ENCODE results near the gene DLGAP4. TPM values are rescaled to one million over a fixed set of nuclear protein-coding genes. Genes with fewer than 3 reads are reported as not detected.

DLGAP4 gene
- total RNA-seq, 2 donors from 2014 or later = 23.1 to 60.0 TPM

DNA sequence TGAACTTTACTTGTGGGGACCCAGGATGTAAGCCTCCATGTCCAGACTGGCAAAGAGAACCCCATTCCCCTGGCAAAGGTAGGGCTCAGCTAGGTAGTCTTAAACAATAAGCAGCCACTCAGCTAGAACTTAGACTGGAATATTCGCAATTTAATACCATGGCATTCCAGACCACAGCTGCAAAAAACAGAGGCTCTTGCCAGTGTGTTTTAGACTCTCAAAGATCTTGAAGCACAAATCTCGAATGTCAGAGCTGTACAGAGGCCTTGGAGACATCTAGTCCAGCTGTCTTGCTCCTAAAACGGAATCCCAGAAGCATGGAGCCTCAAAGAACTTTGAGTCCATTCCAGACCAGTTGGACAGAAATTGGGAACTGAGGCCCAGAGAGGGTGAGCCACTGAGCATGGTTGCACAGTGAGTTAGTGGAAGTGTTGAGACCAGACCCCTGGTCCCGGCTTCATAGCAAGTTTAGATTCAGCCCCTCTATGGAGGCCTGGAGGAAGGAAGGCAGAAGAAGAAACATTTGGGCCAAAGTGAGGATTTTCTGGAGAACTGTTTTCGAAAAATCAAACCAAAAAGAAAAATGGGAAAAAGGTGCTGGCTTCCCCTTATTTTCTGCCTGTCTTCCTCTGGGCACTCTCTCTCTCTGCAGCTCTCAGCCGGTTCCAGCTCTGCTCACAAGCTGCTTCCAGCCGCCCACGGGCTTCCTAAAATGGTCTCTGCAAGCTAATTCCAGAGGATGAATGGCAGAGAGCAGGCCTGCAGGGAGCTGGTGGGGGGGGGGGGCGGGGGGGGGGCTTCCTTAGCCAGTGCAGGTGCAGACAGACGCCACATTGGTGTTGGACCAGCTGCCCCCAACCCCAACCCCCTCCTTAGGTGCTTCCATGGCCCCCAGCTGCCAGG, 37.4 kb upstream of the DLGAP4 start:
- ATAC-seq (no peak), DNase-seq (no peak)
- H3K4me3 ChIP-seq = no peak overlapping the region
- no peaks in the 10 kb centered on the region for H3K27me3 ChIP-seq
- no peaks in the 10 kb centered on the region for H3K4me1 ChIP-seq
- TF ChIP-seq POLR2A (IDR thresholded peaks at IDR 0.05) = no peak
- TF ChIP-seq, protein P1, sequence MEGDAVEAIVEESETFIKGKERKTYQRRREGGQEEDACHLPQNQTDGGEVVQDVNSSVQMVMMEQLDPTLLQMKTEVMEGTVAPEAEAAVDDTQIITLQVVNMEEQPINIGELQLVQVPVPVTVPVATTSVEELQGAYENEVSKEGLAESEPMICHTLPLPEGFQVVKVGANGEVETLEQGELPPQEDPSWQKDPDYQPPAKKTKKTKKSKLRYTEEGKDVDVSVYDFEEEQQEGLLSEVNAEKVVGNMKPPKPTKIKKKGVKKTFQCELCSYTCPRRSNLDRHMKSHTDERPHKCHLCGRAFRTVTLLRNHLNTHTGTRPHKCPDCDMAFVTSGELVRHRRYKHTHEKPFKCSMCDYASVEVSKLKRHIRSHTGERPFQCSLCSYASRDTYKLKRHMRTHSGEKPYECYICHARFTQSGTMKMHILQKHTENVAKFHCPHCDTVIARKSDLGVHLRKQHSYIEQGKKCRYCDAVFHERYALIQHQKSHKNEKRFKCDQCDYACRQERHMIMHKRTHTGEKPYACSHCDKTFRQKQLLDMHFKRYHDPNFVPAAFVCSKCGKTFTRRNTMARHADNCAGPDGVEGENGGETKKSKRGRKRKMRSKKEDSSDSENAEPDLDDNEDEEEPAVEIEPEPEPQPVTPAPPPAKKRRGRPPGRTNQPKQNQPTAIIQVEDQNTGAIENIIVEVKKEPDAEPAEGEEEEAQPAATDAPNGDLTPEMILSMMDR (IDR thresholded peaks at IDR 0.05) = no peak
- intact Hi-C loops (cut with DNase I) = no loop called here
- 64 to 75% methylated on average over 9 to 10 of the region's 10 CpGs for WGBS, 2 donors
- no peaks in the 10 kb centered on the region for H3K9me3 ChIP-seq
- H3K27ac ChIP-seq = no peak overlapping the region
- H3K36me3 ChIP-seq (replicated peaks in 1 of 2; ENCODE audit: insufficient read depth in 1 of 2, low read depth in 2 of 2) = no peaks in the 10 kb centered on the region

DNA sequence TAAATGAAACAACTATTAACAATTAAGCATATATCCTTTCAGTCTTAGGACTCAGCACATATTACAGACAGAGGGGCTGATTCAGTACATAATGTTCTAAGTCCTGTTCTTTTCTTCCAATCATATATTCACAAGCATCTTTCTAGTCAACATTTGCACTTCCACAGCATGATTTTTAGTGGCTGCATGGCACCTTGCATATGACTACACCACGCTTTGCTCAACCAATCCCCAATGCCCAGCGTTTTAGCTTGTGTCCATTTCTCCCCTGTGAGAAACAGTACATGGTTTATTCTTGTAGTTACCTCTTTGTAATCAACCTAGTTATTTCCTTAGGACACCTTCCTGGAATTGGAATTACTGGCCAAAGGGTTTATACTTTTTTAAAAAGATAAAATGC, 36.6 kb upstream of the DLGAP4 start:
- H3K36me3 ChIP-seq (replicated peaks in 1 of 2; ENCODE audit: insufficient read depth in 1 of 2, low read depth in 2 of 2) = no peaks in the 10 kb centered on the region

DNA sequence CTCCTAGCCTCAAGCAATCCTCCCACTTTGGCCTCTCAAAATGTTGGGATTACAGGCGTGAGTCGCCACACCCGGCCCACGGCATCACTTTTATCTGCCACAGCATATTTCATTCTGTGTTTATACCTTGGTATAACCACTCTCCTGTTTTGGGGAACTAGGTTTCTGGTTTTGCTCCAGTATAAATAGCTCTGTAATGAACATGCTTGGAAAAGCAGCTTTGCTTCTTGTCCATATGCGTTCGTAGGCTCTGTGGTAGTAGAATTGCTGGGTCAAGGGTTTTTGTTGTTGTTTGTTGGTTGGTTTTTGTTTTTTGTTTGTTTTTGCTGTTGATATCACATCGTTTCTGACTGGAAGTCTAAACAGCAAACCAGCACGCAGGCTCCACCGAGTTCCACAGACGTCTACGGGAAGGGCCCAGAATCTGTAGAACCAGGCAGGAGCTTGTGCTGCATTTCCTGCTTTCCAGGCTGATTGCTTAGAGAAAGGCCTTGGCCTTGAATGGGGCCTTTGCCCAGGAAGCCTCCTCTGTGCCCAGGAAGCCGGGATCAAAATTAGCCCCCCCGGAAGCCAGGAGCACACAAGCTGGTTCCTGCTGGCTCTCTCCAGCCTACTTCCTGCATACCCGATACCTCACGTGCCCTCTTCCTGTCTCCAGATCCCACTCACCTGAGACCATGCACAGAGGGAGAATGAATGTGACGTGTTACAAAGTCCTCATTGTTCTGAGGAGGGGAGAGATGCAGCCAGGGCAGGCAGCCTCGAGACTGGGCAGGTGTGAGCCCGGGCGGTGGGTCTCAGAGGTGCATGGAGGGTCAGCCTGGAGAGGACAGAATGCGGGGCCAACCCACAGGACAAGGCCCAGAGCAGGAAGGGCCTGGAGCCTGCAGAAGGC, 35.1 kb upstream of the DLGAP4 start:
- TF ChIP-seq, protein P1 (IDR thresholded peaks at IDR 0.05) = no peak
- TF ChIP-seq POLR2A (IDR thresholded peaks at IDR 0.05) = no peak
- DNase-seq (no peak), ATAC-seq (no peak)
- H3K4me1 ChIP-seq = no peaks in the 10 kb centered on the region
- H3K27ac ChIP-seq = no peak overlapping the region
- no peaks in the 10 kb centered on the region for H3K27me3 ChIP-seq
- 80 to 83% methylated on average over 19 to 20 of the region's 20 CpGs for WGBS, 2 donors
- H3K36me3 ChIP-seq (replicated peaks in 1 of 2; ENCODE audit: insufficient read depth in 1 of 2, low read depth in 2 of 2) = no peaks in the 10 kb centered on the region
- H3K9me3 ChIP-seq = no peaks in the 10 kb centered on the region
- H3K4me3 ChIP-seq = no peak overlapping the region
- intact Hi-C loops (cut with DNase I) = no loop called here

More for the DNA sequence above, 36.6 kb upstream of the DLGAP4 start:
- Histone ChIP-seq H3K4me1 (no peaks in the 10 kb centered on the region), H3K4me3 (no peak overlapping the region), H3K27ac (no peak overlapping the region), H3K9me3 (no peaks in the 10 kb centered on the region), H3K27me3 (no peaks in the 10 kb centered on the region)
- 59 to 62% methylated on average over 2 of the region's 2 CpGs for WGBS, 2 donors
- no peak for DNase-seq
- no peak for ATAC-seq
- TF ChIP-seq, protein P1 (IDR thresholded peaks at IDR 0.05) = no peak
- no peak for TF ChIP-seq POLR2A (IDR thresholded peaks at IDR 0.05)
- intact Hi-C loops (cut with DNase I) = no loop called here

DNA sequence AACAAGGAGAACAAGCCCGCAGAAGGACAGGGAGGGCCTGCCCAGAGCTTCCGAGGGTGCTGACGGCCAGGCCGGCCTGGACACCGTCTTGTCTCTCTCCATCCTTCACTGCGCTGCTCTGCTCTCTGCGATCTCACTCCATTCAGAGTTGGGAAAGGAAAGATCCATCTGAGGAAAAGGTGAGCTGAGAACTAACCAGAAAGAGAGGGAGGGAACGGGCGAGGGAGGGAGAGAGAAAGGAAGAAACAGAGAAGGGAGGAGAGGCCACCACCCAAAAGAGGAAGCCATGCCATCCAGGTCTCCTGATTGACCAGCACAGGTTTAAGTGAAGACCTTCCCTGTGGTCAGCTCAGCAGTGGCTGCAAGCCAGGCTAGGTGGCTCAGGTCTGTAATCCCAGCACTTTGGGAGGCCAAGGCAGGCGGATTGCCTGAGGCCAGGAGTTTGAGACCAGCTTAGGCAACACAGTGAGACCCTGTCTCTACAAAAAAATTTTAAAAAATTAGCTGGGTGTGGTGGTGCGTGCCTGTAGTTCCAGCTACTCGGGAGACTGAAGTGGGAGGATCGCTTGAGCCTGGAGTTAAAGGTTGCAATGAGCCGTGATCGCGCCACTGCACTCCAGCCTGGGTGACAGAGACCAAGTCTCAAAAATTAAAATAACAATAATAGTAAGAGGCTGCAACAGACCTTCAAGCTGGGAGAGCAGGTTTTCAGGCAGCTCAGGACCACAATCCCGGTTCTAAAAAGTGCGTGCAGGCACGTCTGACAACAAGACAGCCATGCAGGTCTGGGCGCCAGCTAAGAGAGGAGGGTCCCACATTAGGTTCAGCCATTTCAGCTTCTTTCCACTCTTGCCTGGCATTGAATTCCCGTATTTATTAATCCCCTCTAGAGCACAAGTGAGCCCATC, 34.2 kb upstream of the DLGAP4 start:
- Histone ChIP-seq H3K4me3 (no peak overlapping the region), H3K4me1 (no peaks in the 10 kb centered on the region), H3K9me3 (no peaks in the 10 kb centered on the region), H3K27ac (no peak overlapping the region), H3K27me3 (no peaks in the 10 kb centered on the region), H3K36me3 (replicated peaks in 1 of 2; ENCODE audit: insufficient read depth in 1 of 2, low read depth in 2 of 2) (no peaks in the 10 kb centered on the region)
- DNase-seq = no peak
- TF ChIP-seq, protein P1 (IDR thresholded peaks at IDR 0.05) = no peak
- no peak for TF ChIP-seq POLR2A (IDR thresholded peaks at IDR 0.05)
- ATAC-seq = no peak
- intact Hi-C loops (cut with DNase I) = no loop called here
- WGBS, 2 donors = 81 to 88% methylated on average over 21 of the region's 21 CpGs

All from body of pancreas (tissue), 4 donors.